ENCODE results near the gene PRKG1.

PRKG1 gene

GRCh38 chr10:51617576-51618235, 543.4 kb downstream of the PRKG1 start:
- DNase-seq (ENCODE audit: low spot score in 2 of 2), result no peak
- peaks cover 5% of the 10 kb centered on the region for H3K9me3 Mint-ChIP-seq
- H3K36me3 Mint-ChIP-seq, result no peaks in the 10 kb centered on the region
- no peak for ATAC-seq (ENCODE audit: low read depth)
- no peak overlapping the region for H3K27ac Mint-ChIP-seq
- no peaks in the 10 kb centered on the region for H3K4me1 Mint-ChIP-seq
- peaks cover 1% of the 10 kb centered on the region for H3K27me3 Mint-ChIP-seq
- no peak overlapping the region for H3K4me3 Mint-ChIP-seq

GRCh38 chr10:51619365-51619764, 545.1 kb downstream of the PRKG1 start:
- peaks cover 1% of the 10 kb centered on the region for H3K27me3 Mint-ChIP-seq
- H3K4me3 Mint-ChIP-seq, result no peak overlapping the region
- DNase-seq (ENCODE audit: low spot score in 2 of 2) (no peak), ATAC-seq (ENCODE audit: low read depth) (no peak)
- H3K9me3 Mint-ChIP-seq, result peaks cover 5% of the 10 kb centered on the region
- H3K4me1 Mint-ChIP-seq, result no peaks in the 10 kb centered on the region
- no peak overlapping the region for H3K27ac Mint-ChIP-seq
- no peaks in the 10 kb centered on the region for H3K36me3 Mint-ChIP-seq

- Mint-ChIP-seq H3K9me3 (peaks cover 3% of the 10 kb centered on the region), H3K4me3 (no peak overlapping the region), H3K27me3 (peaks cover 1% of the 10 kb centered on the region), H3K27ac (no peak overlapping the region), H3K4me1 (no peaks in the 10 kb centered on the region), H3K36me3 (no peaks in the 10 kb centered on the region)
- no peak for DNase-seq (ENCODE audit: low spot score in 2 of 2)
- no peak for ATAC-seq (ENCODE audit: low read depth)
Observed at GRCh38 chr10:51620131-51620530, 545.8 kb downstream of the PRKG1 start.

GRCh38 chr10:51624013-51624412, 549.7 kb downstream of the PRKG1 start:
- DNase-seq (ENCODE audit: low spot score in 2 of 2), result no peak
- Mint-ChIP-seq H3K36me3 (no peaks in the 10 kb centered on the region), H3K4me1 (no peaks in the 10 kb centered on the region), H3K27me3 (no peaks in the 10 kb centered on the region), H3K4me3 (no peak overlapping the region), H3K27ac (no peak overlapping the region), H3K9me3 (peaks cover 3% of the 10 kb centered on the region)
- no peak for ATAC-seq (ENCODE audit: low read depth)

DNA sequence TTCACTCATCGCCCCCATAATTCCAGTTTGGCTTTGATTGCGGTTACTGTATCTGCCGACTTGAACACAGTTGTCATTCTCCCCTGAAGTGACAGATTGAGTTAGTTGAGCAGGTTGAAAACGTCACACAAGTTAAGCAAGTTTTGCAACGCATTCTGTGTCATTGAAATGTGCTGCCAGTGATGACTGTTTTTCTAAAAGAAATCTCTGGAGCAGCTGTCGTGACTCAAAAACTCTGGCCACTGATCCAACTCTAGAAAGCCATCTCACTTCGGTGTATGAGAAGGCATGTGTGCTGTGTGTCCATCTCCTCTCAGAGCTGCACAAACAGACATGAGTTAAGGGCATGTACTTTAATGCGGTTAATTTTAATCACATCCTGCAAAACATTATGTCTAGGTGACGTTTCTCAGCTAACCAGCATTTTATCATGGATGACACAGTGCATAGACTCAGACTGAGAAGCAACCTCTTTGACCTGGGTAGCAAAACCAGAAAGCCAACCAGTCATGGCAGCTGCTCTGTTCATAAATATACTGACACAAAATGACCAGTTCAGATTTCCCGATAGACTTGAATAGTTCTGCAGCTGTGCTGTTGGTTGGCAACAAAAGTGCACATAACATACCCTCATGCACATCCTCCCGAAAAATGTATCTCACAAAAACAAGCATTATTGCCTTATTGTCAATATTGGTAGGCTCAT, 555.8 kb downstream of the PRKG1 start:
- H3K27me3 Mint-ChIP-seq, result peaks cover 2% of the 10 kb centered on the region
- ATAC-seq (ENCODE audit: low read depth) (no peak), DNase-seq (ENCODE audit: low spot score in 2 of 2) (no peak)
- no peak overlapping the region for H3K27ac Mint-ChIP-seq
- no peaks in the 10 kb centered on the region for H3K36me3 Mint-ChIP-seq
- H3K4me1 Mint-ChIP-seq, result no peaks in the 10 kb centered on the region
- H3K4me3 Mint-ChIP-seq, result no peak overlapping the region
- H3K9me3 Mint-ChIP-seq, result peaks cover 5% of the 10 kb centered on the region

DNA sequence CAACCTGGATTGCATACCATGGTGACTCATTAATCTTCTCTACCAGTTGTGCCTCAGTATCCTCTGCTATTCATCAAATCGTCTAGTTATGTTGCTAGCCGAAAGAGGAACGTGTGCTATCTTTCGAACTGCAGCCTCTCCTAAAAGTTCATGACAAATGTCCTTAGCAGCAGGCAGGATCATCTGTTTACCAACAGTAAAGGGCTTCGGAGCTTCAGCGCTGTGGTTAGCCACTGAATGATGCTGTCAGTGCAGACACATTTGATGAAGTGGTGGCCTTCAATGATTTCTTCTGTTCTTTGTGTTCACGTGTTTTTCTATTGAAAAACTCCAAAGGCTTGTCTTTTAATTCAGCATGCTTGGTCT, 556.3 kb downstream of the PRKG1 start:
- H3K4me3 Mint-ChIP-seq, result no peak overlapping the region
- no peaks in the 10 kb centered on the region for H3K36me3 Mint-ChIP-seq

DNA sequence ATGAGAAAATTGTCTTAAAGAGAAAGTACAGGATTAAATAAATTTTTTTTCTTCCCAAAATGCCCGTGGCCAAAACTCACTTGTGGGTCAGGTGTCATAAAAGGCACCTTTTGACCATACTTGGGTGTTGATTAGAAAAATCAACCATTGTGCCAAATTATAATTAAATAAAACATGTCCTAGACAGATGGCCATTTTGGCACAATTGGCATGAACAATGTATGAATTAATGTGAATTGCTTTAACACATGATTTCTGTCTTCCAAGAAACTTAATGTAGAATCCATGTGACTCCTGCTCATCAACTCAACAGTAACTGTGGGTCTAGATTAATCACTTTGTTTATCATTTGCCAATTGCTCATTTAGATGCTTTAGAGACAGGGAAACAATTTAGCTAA, 561.1 kb downstream of the PRKG1 start:
- H3K36me3 Mint-ChIP-seq, result no peaks in the 10 kb centered on the region
- peaks cover 3% of the 10 kb centered on the region for H3K9me3 Mint-ChIP-seq

More for the DNA sequence above, 556.3 kb downstream of the PRKG1 start:
- ATAC-seq (ENCODE audit: low read depth) (no peak), DNase-seq (ENCODE audit: low spot score in 2 of 2) (no peak)
- Mint-ChIP-seq H3K27ac (no peak overlapping the region), H3K9me3 (peaks cover 5% of the 10 kb centered on the region), H3K4me1 (no peaks in the 10 kb centered on the region), H3K27me3 (peaks cover 3% of the 10 kb centered on the region)

GRCh38 chr10:51638211-51638610, 563.9 kb downstream of the PRKG1 start:
- ATAC-seq (ENCODE audit: low read depth), result no peak
- H3K36me3 Mint-ChIP-seq, result no peaks in the 10 kb centered on the region

More for the DNA sequence above, 561.1 kb downstream of the PRKG1 start:
- Mint-ChIP-seq H3K4me1 (no peaks in the 10 kb centered on the region), H3K27me3 (peaks cover 3% of the 10 kb centered on the region), H3K27ac (no peak overlapping the region), H3K4me3 (no peak overlapping the region)
- DNase-seq (ENCODE audit: low spot score in 2 of 2), result no peak
- no peak for ATAC-seq (ENCODE audit: low read depth)

DNA sequence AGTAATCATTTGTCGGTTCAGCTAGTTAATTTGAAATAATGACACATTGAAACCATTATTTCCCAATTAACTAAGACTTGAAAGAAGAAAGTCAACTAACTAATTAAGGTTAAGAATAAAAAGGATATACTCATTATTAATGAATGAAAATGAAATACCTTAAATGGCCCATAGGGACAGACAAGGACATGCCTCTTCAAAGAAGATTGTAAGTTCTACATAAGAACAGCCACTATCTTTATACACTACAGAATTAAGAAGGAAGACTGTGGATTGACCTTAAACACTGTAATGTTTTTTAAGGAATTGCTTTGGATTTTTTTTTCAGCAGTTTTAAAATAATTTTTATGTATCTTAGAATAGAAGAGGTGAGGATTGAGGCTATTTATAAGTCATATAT, 564.5 kb downstream of the PRKG1 start:
- peaks cover 3% of the 10 kb centered on the region for H3K9me3 Mint-ChIP-seq
- no peak overlapping the region for H3K4me3 Mint-ChIP-seq
- H3K27me3 Mint-ChIP-seq, result peaks cover 3% of the 10 kb centered on the region
- ATAC-seq (ENCODE audit: low read depth) (no peak), DNase-seq (ENCODE audit: low spot score in 2 of 2) (no peak)
- no peaks in the 10 kb centered on the region for H3K4me1 Mint-ChIP-seq
- H3K27ac Mint-ChIP-seq, result no peak overlapping the region
- H3K36me3 Mint-ChIP-seq, result no peaks in the 10 kb centered on the region

More at GRCh38 chr10:51638211-51638610, 563.9 kb downstream of the PRKG1 start:
- DNase-seq (ENCODE audit: low spot score in 2 of 2), result no peak
- Mint-ChIP-seq H3K4me3 (no peak overlapping the region), H3K27ac (no peak overlapping the region), H3K27me3 (peaks cover 3% of the 10 kb centered on the region), H3K4me1 (no peaks in the 10 kb centered on the region), H3K9me3 (peaks cover 3% of the 10 kb centered on the region)

DNA sequence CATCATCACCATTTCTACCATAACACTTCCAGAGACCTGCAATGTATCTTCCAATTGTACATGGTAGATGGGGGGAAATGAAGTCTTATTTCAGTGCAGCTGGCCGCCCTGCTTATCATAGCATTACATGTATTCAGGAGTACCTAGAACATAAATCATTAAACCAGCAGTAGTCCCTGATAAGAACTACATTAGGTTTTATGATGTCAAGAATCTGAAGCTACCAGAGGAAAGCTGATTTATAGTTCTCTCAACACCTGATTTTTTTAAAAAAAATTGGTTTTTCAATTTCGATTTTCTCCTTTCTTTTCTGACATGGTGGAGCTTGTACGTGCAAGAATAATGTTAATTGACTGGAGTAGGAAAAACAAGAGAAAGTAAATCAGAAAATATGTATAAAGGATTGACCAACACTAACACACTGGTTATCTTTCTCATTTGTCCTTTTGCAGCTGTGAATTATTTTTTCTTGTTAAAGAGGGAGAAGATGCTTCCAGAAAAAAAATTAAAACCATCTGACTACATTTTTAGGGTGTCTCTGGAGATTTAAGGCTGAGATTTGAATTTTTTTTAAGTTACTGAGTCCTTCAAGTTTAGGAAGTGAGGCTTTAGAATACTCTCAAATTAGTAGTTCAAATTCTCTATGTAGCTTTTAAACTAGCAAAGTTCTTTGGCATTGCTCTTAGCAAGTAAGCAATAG, 566.0 kb downstream of the PRKG1 start:
- no peaks in the 10 kb centered on the region for H3K9me3 Mint-ChIP-seq
- no peaks in the 10 kb centered on the region for H3K36me3 Mint-ChIP-seq
- no peak overlapping the region for H3K4me3 Mint-ChIP-seq
- DNase-seq (ENCODE audit: low spot score in 2 of 2) (no peak), ATAC-seq (ENCODE audit: low read depth) (no peak)
- no peak overlapping the region for H3K27ac Mint-ChIP-seq
- H3K27me3 Mint-ChIP-seq, result peaks cover 2% of the 10 kb centered on the region
- no peaks in the 10 kb centered on the region for H3K4me1 Mint-ChIP-seq

DNA sequence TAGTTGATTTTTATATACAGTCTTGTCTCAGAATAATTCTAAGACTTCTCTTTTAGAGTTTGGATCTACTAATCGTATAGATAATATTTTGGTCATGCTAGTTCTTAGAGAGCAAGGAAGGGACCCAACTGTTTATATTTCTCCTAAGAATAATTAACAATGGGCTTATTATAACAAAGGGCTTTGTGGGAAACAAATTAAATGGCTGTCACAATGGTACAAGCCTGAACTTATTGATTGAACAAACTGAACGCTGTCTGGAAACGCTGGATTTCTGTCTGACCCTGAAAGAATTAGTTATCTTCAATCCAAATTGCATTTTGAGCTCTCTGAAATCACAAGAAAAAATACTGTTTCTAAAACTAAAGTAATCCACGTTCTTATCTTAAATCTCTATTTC, 568.3 kb downstream of the PRKG1 start:
- no peak for DNase-seq (ENCODE audit: low spot score in 2 of 2)
- H3K27ac Mint-ChIP-seq, result no peak overlapping the region
- no peak for ATAC-seq (ENCODE audit: low read depth)

DNA sequence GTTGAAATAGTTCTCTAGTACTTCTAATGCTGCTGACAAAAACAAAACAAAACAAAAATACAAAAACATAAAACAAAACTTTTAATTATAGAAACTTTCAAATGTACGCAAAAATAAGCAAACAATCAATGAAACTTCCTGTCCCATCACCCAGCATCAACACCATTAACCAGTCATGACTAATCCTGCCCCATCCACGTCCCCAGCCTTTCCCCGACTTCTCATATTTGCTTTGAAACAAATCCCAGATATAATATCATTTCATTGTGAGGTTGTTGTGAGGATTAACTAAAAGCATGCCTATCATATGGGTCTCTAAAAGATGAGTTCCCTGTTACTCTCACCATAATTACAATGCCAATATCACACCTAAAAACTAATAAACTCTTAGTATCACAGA, 569.4 kb downstream of the PRKG1 start:
- ATAC-seq (ENCODE audit: low read depth) (no peak), DNase-seq (ENCODE audit: low spot score in 2 of 2) (no peak)
- Mint-ChIP-seq H3K4me1 (no peaks in the 10 kb centered on the region), H3K36me3 (no peaks in the 10 kb centered on the region), H3K9me3 (no peaks in the 10 kb centered on the region), H3K27me3 (no peaks in the 10 kb centered on the region), H3K4me3 (no peak overlapping the region), H3K27ac (no peak overlapping the region)

More for the DNA sequence above, 568.3 kb downstream of the PRKG1 start:
- Mint-ChIP-seq H3K9me3 (no peaks in the 10 kb centered on the region), H3K36me3 (no peaks in the 10 kb centered on the region), H3K4me1 (no peaks in the 10 kb centered on the region), H3K27me3 (no peaks in the 10 kb centered on the region), H3K4me3 (no peak overlapping the region)

DNA sequence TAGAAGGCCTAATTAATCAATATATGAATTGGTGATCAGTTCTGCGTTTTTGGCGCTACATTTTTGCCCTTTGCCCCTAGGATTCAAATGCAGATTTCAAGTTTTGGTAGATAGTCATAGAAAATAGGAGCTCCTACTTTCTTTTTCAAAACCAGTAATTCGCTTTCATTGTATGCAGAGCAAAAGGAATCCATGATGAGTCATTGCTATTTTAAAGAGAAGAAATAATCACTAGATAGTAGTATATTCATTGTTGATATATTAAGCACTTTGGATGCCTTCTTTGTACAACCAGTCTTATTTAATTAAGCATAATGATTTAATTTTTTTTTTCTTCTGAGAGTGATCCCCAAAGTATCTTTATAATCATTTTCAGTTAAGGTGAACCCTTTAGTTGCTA, 574.8 kb downstream of the PRKG1 start:
- ATAC-seq (ENCODE audit: low read depth) (no peak), DNase-seq (ENCODE audit: low spot score in 2 of 2) (no peak)
- no peaks in the 10 kb centered on the region for H3K36me3 Mint-ChIP-seq
- no peak overlapping the region for H3K4me3 Mint-ChIP-seq
- no peaks in the 10 kb centered on the region for H3K4me1 Mint-ChIP-seq
- no peaks in the 10 kb centered on the region for H3K9me3 Mint-ChIP-seq
- no peaks in the 10 kb centered on the region for H3K27me3 Mint-ChIP-seq
- H3K27ac Mint-ChIP-seq, result no peak overlapping the region

DNA sequence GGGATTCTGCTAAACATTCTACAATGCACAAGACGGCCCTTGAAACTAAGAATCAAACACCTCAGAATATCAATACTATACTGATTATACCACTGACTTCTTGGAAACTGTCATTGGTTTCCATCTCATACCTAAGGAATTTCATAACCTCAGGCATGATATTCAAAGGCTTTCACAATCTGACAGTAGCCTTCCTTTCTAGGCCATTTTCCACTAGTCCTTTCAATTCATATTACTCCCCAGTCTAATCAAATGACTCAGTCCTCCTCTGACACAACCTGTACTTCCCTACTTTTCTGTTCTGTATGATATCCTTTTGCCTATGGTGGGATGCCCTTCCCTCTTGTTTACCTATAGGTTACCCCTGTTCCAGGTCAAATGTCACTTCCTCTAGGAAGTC, 576.8 kb downstream of the PRKG1 start:
- DNase-seq (ENCODE audit: low spot score in 2 of 2) (no peak), ATAC-seq (ENCODE audit: low read depth) (no peak)
- no peaks in the 10 kb centered on the region for H3K36me3 Mint-ChIP-seq
- no peak overlapping the region for H3K27ac Mint-ChIP-seq
- H3K27me3 Mint-ChIP-seq, result no peaks in the 10 kb centered on the region
- no peaks in the 10 kb centered on the region for H3K9me3 Mint-ChIP-seq
- H3K4me1 Mint-ChIP-seq, result no peaks in the 10 kb centered on the region
- no peak overlapping the region for H3K4me3 Mint-ChIP-seq
